IMR-90 (cell line): Measurements from ENCODE around the gene KCNMA1. TPM values are rescaled to one million over a fixed set of nuclear protein-coding genes. Genes with fewer than 3 reads are reported as not detected.

Experiments used
- ATAC-seq: fragments of 200-7000 bp; cut with Tn5 transposase; 2 replicates; pipeline ENCODE4 v1.9.1; 2020; ENCODE audit warnings: low read depth, mild to moderate bottlenecking, moderate library complexity
- BruUV-seq: library from RNA; stranded (reverse); fragments of 400-500 nt; replicated peaks from 2 replicates; lab custom pipeline; 2021; lab: Mats Ljungman, UMichigan
- CTCF ChIA-PET: fragments of 300-600 bp; formaldehyde crosslinking; extraction: SDS; loops from one replicate; lab custom pipeline; 2021; ENCODE audit warnings: antibody characterized with exemption; lab: Yijun Ruan, JAX
- POLR2A ChIA-PET: fragments of 300-600 bp; sonication (Branson Sonifier 250); formaldehyde crosslinking; loops from one replicate; lab custom pipeline; 2022; ENCODE audit warnings: antibody characterized with exemption; ENCODE audit not compliant: unreplicated experiment; lab: Charles Lee
- DNase-seq: peaks from one replicate; pipeline ENCODE4 v3.0.0; 2013
- H2AFZ ChIP-seq: replicated peaks from 2 replicates; pipeline ENCODE3; 2013; ENCODE audit warnings: low read length, mild to moderate bottlenecking; ENCODE audit not compliant: poor library complexity
- H2AK5ac ChIP-seq: 2 replicates; pipeline ENCODE4 v1.6.1; 2013; ENCODE audit warnings: low read depth, low read length, inconsistent platforms
- H2AK9ac ChIP-seq: replicated peaks from 2 replicates; pipeline ENCODE3; 2013; ENCODE audit warnings: mild to moderate bottlenecking, low read depth, low read length, moderate library complexity; ENCODE audit not compliant: poor library complexity
- H2BK120ac ChIP-seq: 2 replicates; pipeline ENCODE4 v1.6.1; 2013; ENCODE audit warnings: low read depth, low read length, inconsistent platforms
- H2BK15ac ChIP-seq: 3 replicates; pipeline ENCODE4 v1.6.1; 2013; ENCODE audit warnings: low read depth, low read length, inconsistent platforms
- H2BK20ac ChIP-seq: 2 replicates; pipeline ENCODE4 v1.6.1; 2013; ENCODE audit warnings: low read depth, mild to moderate bottlenecking, inconsistent platforms, low read length, moderate library complexity
- H2BK5ac ChIP-seq: 2 replicates; pipeline ENCODE4 v1.6.1; 2013; ENCODE audit warnings: mild to moderate bottlenecking, low read depth, low read length, inconsistent platforms; ENCODE audit not compliant: poor library complexity, severe bottlenecking
- H3K14ac ChIP-seq: replicated peaks from 2 replicates; pipeline ENCODE4 v1.6.1; 2013; ENCODE audit warnings: low read depth, low read length, inconsistent platforms
- H3K18ac ChIP-seq: 2 replicates; pipeline ENCODE4 v1.6.1; 2013; ENCODE audit warnings: low read depth, low read length, control low read depth
- H3K23ac ChIP-seq: 2 replicates; pipeline ENCODE4 v1.6.1; 2013; ENCODE audit warnings: low read depth, low read length, inconsistent platforms
- H3K27ac ChIP-seq: 2 replicates; pipeline ENCODE4 v1.5.1; 2013; ENCODE audit warnings: mild to moderate bottlenecking, control low read depth, low read length; ENCODE audit not compliant: insufficient read depth
- H3K27me3 ChIP-seq: 2 replicates; pipeline ENCODE4 v1.6.1; 2013; ENCODE audit warnings: low read length; ENCODE audit not compliant: control insufficient read depth, insufficient read depth
- H3K36me3 ChIP-seq: 2 replicates; pipeline ENCODE4 v1.6.1; 2013; ENCODE audit warnings: low read length, mixed read lengths; ENCODE audit not compliant: control insufficient read depth, insufficient read depth
- H3K4ac ChIP-seq: 2 replicates; pipeline ENCODE4 v1.6.1; 2013; ENCODE audit warnings: low read depth, low read length, inconsistent platforms
- H3K4me1 ChIP-seq: 2 replicates; pipeline ENCODE4 v1.6.1; 2013; ENCODE audit warnings: low read length, mixed read lengths; ENCODE audit not compliant: control insufficient read depth, insufficient read depth
- H3K4me2 ChIP-seq: 2 replicates; pipeline ENCODE4 v1.6.1; 2013; ENCODE audit warnings: low read depth, mild to moderate bottlenecking, control low read depth, low read length, moderate library complexity
- H3K4me3 ChIP-seq: 2 replicates; pipeline ENCODE4 v1.5.1; 2013; ENCODE audit warnings: low read depth, mild to moderate bottlenecking, control low read depth, low read length, moderate library complexity; ENCODE audit not compliant: insufficient read depth
- H3K56ac ChIP-seq: 2 replicates; pipeline ENCODE4 v1.6.1; 2013; ENCODE audit warnings: low read length, inconsistent platforms; ENCODE audit not compliant: insufficient read depth; ENCODE audit errors: extremely low read depth
- H3K79me1 ChIP-seq, 2 experiments: 2 replicates each; pipeline ENCODE4 v1.6.1; 2013; ENCODE audit warnings: low read length in 2 of 2, inconsistent platforms in 1 of 2, low read depth in 1 of 2
- H3K9ac ChIP-seq: 2 replicates; pipeline ENCODE4 v1.6.1; 2013; ENCODE audit warnings: low read depth, low read length, control low read depth
- H3K9me1 ChIP-seq: 2 replicates; pipeline ENCODE4 v1.6.1; 2013; ENCODE audit warnings: low read length, inconsistent platforms; ENCODE audit not compliant: insufficient read depth
- H3K9me3 ChIP-seq: 2 replicates; pipeline ENCODE4 v1.6.1; 2013; ENCODE audit warnings: low read length; ENCODE audit not compliant: control insufficient read depth, insufficient read depth
- H4K20me1 ChIP-seq: 2 replicates; pipeline ENCODE4 v1.6.1; 2013; ENCODE audit warnings: low read length, inconsistent platforms; ENCODE audit not compliant: insufficient read depth
- H4K5ac ChIP-seq: 2 replicates; pipeline ENCODE4 v1.6.1; 2013; ENCODE audit warnings: mild to moderate bottlenecking, low read depth, low read length, control low read depth
- H4K8ac ChIP-seq, 2 experiments: 2 replicates each; pipeline ENCODE4 v1.6.1; 2013; ENCODE audit warnings: low read depth in 2 of 2, low read length in 2 of 2, control low read depth in 1 of 2, inconsistent platforms in 1 of 2
- H4K91ac ChIP-seq: 2 replicates; pipeline ENCODE4 v1.6.1; 2013; ENCODE audit warnings: low read depth, low read length, inconsistent platforms; ENCODE audit not compliant: insufficient read depth
- MAZ ChIP-seq: IDR thresholded peaks from 2 replicates; pipeline ENCODE4 v1.6.1; 2012; ENCODE audit warnings: low read depth, mild to moderate bottlenecking, low read length, improper control_type of control experiment, moderate library complexity, borderline replicate concordance
- RCOR1 ChIP-seq: IDR thresholded peaks from 2 replicates; pipeline ENCODE4 v1.6.1; 2012; ENCODE audit warnings: mild to moderate bottlenecking, low read length, improper control_type of control experiment; ENCODE audit not compliant: insufficient replicate concordance
- WGBS, 2 experiments: methylation state at CpG; one replicate each; pipeline versions ENCODE4 v1.1.5 to v1.1.7; 2013; ENCODE audit warnings: missing lambda C conversion rate in 2 of 2; ENCODE audit not compliant: insufficient read length in 1 of 2; ENCODE audit errors: extremely low coverage in 2 of 2; 5-methylcytosine and 5-hydroxymethylcytosine counted together
- dilution Hi-C: fragments of 300-500 bp; cut with HindIII; formaldehyde crosslinking; loops from one replicate; pipeline ENCODE4 v1.14.3; 2018; ENCODE audit warnings: low sequenced_read_pairs; ENCODE audit not compliant: unreplicated experiment
- in situ Hi-C: fragments of 300-500 bp; cut with MboI; formaldehyde crosslinking; loops from 3 replicates; pipeline ENCODE4 v1.14.3; 2019; ENCODE audit warnings: low sequenced_read_pairs, inconsistent platforms, mixed read lengths
- intact Hi-C: fragments of 100-400 bp; cut with micrococcal nuclease; formaldehyde crosslinking; loops from 2 replicates; pipeline ENCODE4 v1.10.0; 2022
- polyA plus RNA-seq, 3 experiments: library from polyadenylated mRNA; depleted of rRNA; stranded (reverse); fragments of >200 nt; gene quantifications; 2 replicates each; pipeline ENCODE4 v1.2.3, GENCODE V29; 2012; ENCODE audit warnings: low replicate concordance in 1 of 3
- total RNA-seq: library from RNA; depleted of rRNA; stranded (reverse); fragments of >200 nt; gene quantifications from 2 replicates; pipeline ENCODE4 v1.2.3, GENCODE V29; 2012
- TF ChIP-seq, protein P1 (sequence below): fragments of 150-350 bp; IDR thresholded peaks from 2 replicates; pipeline ENCODE4 v1.6.1; 2017; ENCODE audit warnings: mild to moderate bottlenecking, antibody characterized with exemption, low read length, low read depth

KCNMA1 gene
- total and polyA plus RNA-seq, 2 of the 4 experiments (the other 2 are of a cell fraction), result 25.6 to 29.6 TPM

DNA sequence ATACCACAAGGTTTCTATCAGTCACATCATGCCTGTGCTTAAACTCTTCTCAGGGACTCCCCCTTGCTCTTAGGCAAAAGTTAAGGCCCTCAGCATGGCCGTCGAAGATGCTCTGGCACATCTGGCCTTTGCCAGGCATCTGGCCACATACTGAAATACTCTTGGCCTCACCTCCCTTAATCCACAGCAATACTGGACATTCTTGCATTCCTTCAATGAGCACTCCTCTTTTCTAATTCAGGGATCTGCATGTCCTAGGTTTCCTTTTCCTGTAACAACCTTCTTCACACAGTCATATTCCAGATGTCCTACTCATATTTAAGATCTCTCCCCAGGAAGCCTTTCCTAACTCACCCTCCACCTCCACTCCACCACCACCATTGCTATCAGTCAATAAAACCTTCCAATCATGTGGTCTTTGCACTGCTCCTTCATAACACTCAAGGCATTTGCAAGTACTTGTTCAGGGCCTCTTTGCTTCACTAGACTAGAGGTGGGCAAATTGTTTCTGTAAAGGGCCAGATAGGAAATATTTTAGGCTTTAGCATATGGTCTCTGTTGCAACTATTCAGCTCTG, 216.6 kb downstream of the KCNMA1 start:
- Histone ChIP-seq H3K27ac (no peak overlapping the region), H3K9me3 (no peaks in the 10 kb centered on the region), H3K4me3 (no peak overlapping the region), H2BK20ac (peak overlapping the region; percentile 76), H3K23ac (peak overlapping the region; percentile 18; the same call in 1 of the 2 replicates), H3K9ac (no peak overlapping the region), H3K79me1 (peaks cover 0 to 11% of the 10 kb centered on the region in 2 experiments; a peak in 2 of 4 replicates), H4K20me1 (no peaks in the 10 kb centered on the region), H3K36me3 (no peaks in the 10 kb centered on the region), H3K14ac (peak overlapping the region; percentile 79), H4K91ac (peak overlapping the region; percentile 64), H3K27me3 (no peaks in the 10 kb centered on the region), H2BK15ac (peak overlapping the region; percentile 29; the same call in 1 of the 3 replicates), H3K18ac (no peak overlapping the region; the same call in 1 of the 2 replicates), H2BK120ac (peak overlapping the region; percentile 86), H3K4me2 (no peak overlapping the region), H3K4me1 (peaks cover 21% of the 10 kb centered on the region), H4K5ac (no peak overlapping the region), H3K9me1 (peaks cover 28% of the 10 kb centered on the region), H2BK5ac (peak overlapping the region; percentile 31), H4K8ac (peak overlapping the region in 1 of 2 experiments; percentile 62; a peak in 1 of 4 replicates), H2AK5ac (peak overlapping the region; percentile 61; the same call in 1 of the 2 replicates), H3K4ac (peak overlapping the region; percentile 76), H2AK9ac (no peak overlapping the region), H2AFZ (no peak overlapping the region), H3K56ac (no peak overlapping the region)
- DNase-seq (peak; percentile 12), ATAC-seq (no peak)
- BruUV-seq, result no TSS peak
- dilution Hi-C loops, result no loop called here
- ChIA-PET CTCF (interaction anchor here (1.5 kb wide), 1 partner anchor 247 kb away, joined by 3 read pairs; no protein-coding TSS in a partner anchor), POLR2A (no interaction called here)
- TF ChIP-seq MAZ (no peak), RCOR1 (no peak)
- TF ChIP-seq, protein P1, sequence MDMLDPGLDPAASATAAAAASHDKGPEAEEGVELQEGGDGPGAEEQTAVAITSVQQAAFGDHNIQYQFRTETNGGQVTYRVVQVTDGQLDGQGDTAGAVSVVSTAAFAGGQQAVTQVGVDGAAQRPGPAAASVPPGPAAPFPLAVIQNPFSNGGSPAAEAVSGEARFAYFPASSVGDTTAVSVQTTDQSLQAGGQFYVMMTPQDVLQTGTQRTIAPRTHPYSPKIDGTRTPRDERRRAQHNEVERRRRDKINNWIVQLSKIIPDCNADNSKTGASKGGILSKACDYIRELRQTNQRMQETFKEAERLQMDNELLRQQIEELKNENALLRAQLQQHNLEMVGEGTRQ, result no peak
- 83% methylated on average over 2 of the region's 2 CpGs; no CpG with 5 or more reads in 1 of the 2 experiments for WGBS, 2 experiments
- intact Hi-C loops, result loop anchor here (10.0 kb wide), 1 partner anchor 246 kb away; no protein-coding TSS in a partner anchor
- in situ Hi-C loops, result no loop called here
